Sigmoid colon (tissue), 4 donors: Measurements from ENCODE around the gene WDR93.

Experiments
- POLR2AphosphoS5 ChIP-seq, 4 donors: sonication (generic); formaldehyde crosslinking; IDR thresholded peaks; one replicate each; pipeline ENCODE4 v1.6.1; 2017; ENCODE audit warnings: antibody characterized with exemption in 4 of 4
- TF ChIP-seq, protein P1 (sequence below), 4 experiments: fragments of 450-650 bp in 3 of 4; fragments of 200-600 bp in 1 of 4; IDR thresholded peaks; one replicate each; pipeline ENCODE4 v1.5.1; 2016 to 2019; ENCODE audit warnings: antibody characterized with exemption in 4 of 4, mild to moderate bottlenecking in 3 of 4, moderate library complexity in 2 of 4

DNA sequence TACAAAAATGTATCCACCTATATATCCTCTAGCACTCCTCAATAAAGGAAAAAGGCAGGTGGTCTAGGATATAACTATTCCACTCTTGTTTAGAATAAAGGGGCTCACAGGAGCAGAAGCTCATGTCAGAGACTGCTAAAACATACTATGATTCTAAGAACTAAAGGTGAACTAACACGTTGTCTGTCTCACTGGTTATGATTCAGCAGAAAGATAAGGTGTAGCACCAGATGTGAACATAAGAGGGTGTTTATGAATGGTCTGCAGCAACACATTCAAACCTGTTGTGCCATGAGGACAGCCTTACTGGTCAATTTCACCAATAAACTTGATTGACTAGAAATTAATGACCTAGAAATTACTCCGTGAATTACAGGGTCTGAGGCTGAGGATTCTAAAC lies 4.6 kb upstream of the WDR93 start:
- TF ChIP-seq, protein P1, sequence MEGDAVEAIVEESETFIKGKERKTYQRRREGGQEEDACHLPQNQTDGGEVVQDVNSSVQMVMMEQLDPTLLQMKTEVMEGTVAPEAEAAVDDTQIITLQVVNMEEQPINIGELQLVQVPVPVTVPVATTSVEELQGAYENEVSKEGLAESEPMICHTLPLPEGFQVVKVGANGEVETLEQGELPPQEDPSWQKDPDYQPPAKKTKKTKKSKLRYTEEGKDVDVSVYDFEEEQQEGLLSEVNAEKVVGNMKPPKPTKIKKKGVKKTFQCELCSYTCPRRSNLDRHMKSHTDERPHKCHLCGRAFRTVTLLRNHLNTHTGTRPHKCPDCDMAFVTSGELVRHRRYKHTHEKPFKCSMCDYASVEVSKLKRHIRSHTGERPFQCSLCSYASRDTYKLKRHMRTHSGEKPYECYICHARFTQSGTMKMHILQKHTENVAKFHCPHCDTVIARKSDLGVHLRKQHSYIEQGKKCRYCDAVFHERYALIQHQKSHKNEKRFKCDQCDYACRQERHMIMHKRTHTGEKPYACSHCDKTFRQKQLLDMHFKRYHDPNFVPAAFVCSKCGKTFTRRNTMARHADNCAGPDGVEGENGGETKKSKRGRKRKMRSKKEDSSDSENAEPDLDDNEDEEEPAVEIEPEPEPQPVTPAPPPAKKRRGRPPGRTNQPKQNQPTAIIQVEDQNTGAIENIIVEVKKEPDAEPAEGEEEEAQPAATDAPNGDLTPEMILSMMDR (IDR thresholded peaks at IDR 0.05): no peak
- no peak for TF ChIP-seq POLR2AphosphoS5 (IDR thresholded peaks at IDR 0.05)
